Fibroblast of pulmonary artery (primary cell): ENCODE data around the gene CAMSAP1.

ENCODE experiments used
- DNase-seq: peaks from one replicate; pipeline ENCODE4 v3.0.0-alpha.2; 2010; ENCODE audit warnings: low read depth
- H3K4me3 ChIP-seq: replicated peaks from 2 replicates; pipeline ENCODE4 v1.5.1; 2011; ENCODE audit warnings: low read depth, mild to moderate bottlenecking, control low read depth, low read length, moderate library complexity
- CTCF ChIP-seq: IDR thresholded peaks from 2 replicates; pipeline ENCODE4 v1.5.1; 2011; ENCODE audit warnings: mild to moderate bottlenecking, control low read depth, low read length, inconsistent platforms; ENCODE audit errors: missing control alignments

Gene CAMSAP1

GRCh38 chr9:135782946-135783345 is 124.4 kb downstream of the CAMSAP1 start:
- no peak for DNase-seq
- TF ChIP-seq CTCF, result no peak
- H3K4me3 ChIP-seq, result no peak overlapping the region

- TF ChIP-seq CTCF, result no peak
- H3K4me3 ChIP-seq, result no peak overlapping the region
- DNase-seq, result no peak
Measured at GRCh38 chr9:135780626-135781025, 126.7 kb downstream of the CAMSAP1 start.

- no peak for DNase-seq
- H3K4me3 ChIP-seq, result no peak overlapping the region
- no peak for TF ChIP-seq CTCF
Measured at GRCh38 chr9:135780086-135780485, 127.3 kb downstream of the CAMSAP1 start.

GRCh38 chr9:135779571-135779970 is 127.8 kb downstream of the CAMSAP1 start:
- no peak overlapping the region for H3K4me3 ChIP-seq
- no peak for TF ChIP-seq CTCF
- no peak for DNase-seq

- TF ChIP-seq CTCF, result no peak
- no peak for DNase-seq
- no peak overlapping the region for H3K4me3 ChIP-seq
Measured at GRCh38 chr9:135778421-135778820, 128.9 kb downstream of the CAMSAP1 start.

- no peak for TF ChIP-seq CTCF
- DNase-seq, result no peak
- H3K4me3 ChIP-seq, result no peak overlapping the region
Measured at GRCh38 chr9:135777623-135778177, 129.6 kb downstream of the CAMSAP1 start.

- DNase-seq, result no peak
- no peak for TF ChIP-seq CTCF
- no peak overlapping the region for H3K4me3 ChIP-seq
Measured at GRCh38 chr9:135776893-135777622, 130.3 kb downstream of the CAMSAP1 start.
